CD14-positive monocyte (primary cell): ENCODE measurements around the gene BBS2. TPM values are rescaled to one million over a fixed set of nuclear protein-coding genes. Genes with fewer than 3 reads are reported as not detected.

Experiments
- DNase-seq, 3 donors: peaks; one replicate each; pipeline ENCODE4 v3.0.0-alpha.2; 2011 to 2022
- H2AFZ ChIP-seq: 2 replicates; pipeline ENCODE4 v1.6.0; 2012; ENCODE audit warnings: mild to moderate bottlenecking, low read depth, low read length, inconsistent platforms; ENCODE audit not compliant: insufficient read depth, poor library complexity, severe bottlenecking
- H3K27ac ChIP-seq, 2 donors: 1 replicate in 1 of 2; 2 replicates in 1 of 2; pipeline ENCODE4 v1.5.1; 2012 to 2013; ENCODE audit warnings: low read length in 2 of 2, control low read depth in 1 of 2, inconsistent platforms in 1 of 2, low read depth in 1 of 2, mild to moderate bottlenecking in 1 of 2
- H3K27me3 ChIP-seq, 2 donors: one replicate each; pipeline versions ENCODE4 v1.6.0 to v1.6.1; 2011 to 2013; ENCODE audit warnings: low read length in 2 of 2; ENCODE audit not compliant: control insufficient read depth in 2 of 2, insufficient read depth in 2 of 2
- H3K36me3 ChIP-seq, 2 donors: replicated peaks in 1 of 2; 1 replicate in 1 of 2; 2 replicates in 1 of 2; pipeline versions ENCODE4 v1.5.1 to v1.6.1; 2012 to 2013; ENCODE audit warnings: low read length in 2 of 2, control low read depth in 1 of 2, inconsistent platforms in 1 of 2, mild to moderate bottlenecking in 1 of 2; ENCODE audit not compliant: insufficient read depth in 2 of 2, control insufficient read depth in 1 of 2
- H3K4me1 ChIP-seq, 2 donors: 1 replicate in 1 of 2; 2 replicates in 1 of 2; pipeline versions ENCODE4 v1.5.1 to v1.6.1; 2012 to 2013; ENCODE audit warnings: low read length in 2 of 2, control low read depth in 1 of 2, inconsistent platforms in 1 of 2, mild to moderate bottlenecking in 1 of 2, moderate library complexity in 1 of 2; ENCODE audit not compliant: insufficient read depth in 2 of 2, control insufficient read depth in 1 of 2
- H3K4me2 ChIP-seq: replicated peaks from 2 replicates; pipeline ENCODE3; 2012; ENCODE audit warnings: low read length, moderate library complexity, mild to moderate bottlenecking; ENCODE audit not compliant: poor library complexity, severe bottlenecking; ENCODE audit errors: extremely low read depth
- H3K4me3 ChIP-seq, 3 experiments: fragments of 200-600 bp in 1 of 3; sonication (generic) in 1 of 3; replicated peaks in 1 of 3; 1 replicate in 2 of 3; 2 replicates in 1 of 3; pipeline ENCODE4 v1.5.1; 2011 to 2013; ENCODE audit warnings: low read length in 3 of 3, mild to moderate bottlenecking in 3 of 3, control low read depth in 2 of 3, low read depth in 2 of 3, inconsistent platforms in 1 of 3, moderate library complexity in 1 of 3
- H3K79me2 ChIP-seq: 2 replicates; pipeline ENCODE4 v1.6.0; 2012; ENCODE audit warnings: mild to moderate bottlenecking, control low read depth, inconsistent platforms, low read length, moderate library complexity; ENCODE audit not compliant: insufficient read depth
- H3K9ac ChIP-seq: 2 replicates; pipeline ENCODE4 v1.6.0; 2017; ENCODE audit warnings: low read length, mild to moderate bottlenecking; ENCODE audit not compliant: insufficient read depth, poor library complexity, severe bottlenecking
- H3K9me3 ChIP-seq, 2 donors: replicated peaks in 1 of 2; 1 replicate in 1 of 2; 2 replicates in 1 of 2; pipeline versions ENCODE4 v1.5.1 to v1.6.1; 2012 to 2013; ENCODE audit warnings: low read length in 2 of 2, control low read depth in 1 of 2; ENCODE audit not compliant: control insufficient read depth in 1 of 2, insufficient read depth in 1 of 2
- H4K20me1 ChIP-seq: 2 replicates; pipeline ENCODE4 v1.6.0; 2012; ENCODE audit warnings: mild to moderate bottlenecking, low read length, control low read depth, moderate library complexity; ENCODE audit not compliant: insufficient read depth
- H3K27ac Mint-ChIP-seq, 7 donors: one replicate each; pipeline ENCODE4 v1.8.0; 2020; ENCODE audit warnings: mild to moderate bottlenecking in 7 of 7, mixed read lengths in 7 of 7, moderate library complexity in 6 of 7, inconsistent platforms in 2 of 7
- H3K27me3 Mint-ChIP-seq, 3 donors: one replicate each; pipeline ENCODE4 v1.8.0; 2021 to 2022; ENCODE audit warnings: low read depth in 3 of 3, mild to moderate bottlenecking in 3 of 3, mixed read lengths in 3 of 3, moderate library complexity in 3 of 3, inconsistent platforms in 1 of 3
- H3K36me3 Mint-ChIP-seq, 2 donors: one replicate each; pipeline ENCODE4 v1.8.0; 2020; ENCODE audit warnings: mixed read lengths in 2 of 2, inconsistent platforms in 1 of 2, mild to moderate bottlenecking in 1 of 2
- H3K4me1 Mint-ChIP-seq: one replicate; pipeline ENCODE4 v1.8.0; 2020; ENCODE audit warnings: mild to moderate bottlenecking, mixed read lengths
- H3K4me3 Mint-ChIP-seq, 2 donors: one replicate each; pipeline ENCODE4 v1.8.0; 2020; ENCODE audit warnings: mild to moderate bottlenecking in 2 of 2, mixed read lengths in 2 of 2, moderate library complexity in 1 of 2
- H3K9me3 Mint-ChIP-seq, 7 donors: one replicate each; pipeline ENCODE4 v1.8.0; 2020 to 2022; ENCODE audit warnings: mixed read lengths in 7 of 7, mild to moderate bottlenecking in 6 of 7, moderate library complexity in 6 of 7, inconsistent platforms in 2 of 7
- CTCF ChIP-seq: fragments of 200-600 bp; IDR thresholded peaks from one replicate; pipeline ENCODE4 v1.8.0; 2022; ENCODE audit warnings: antibody characterized with exemption, mild to moderate bottlenecking
- WGBS: methylation state at CpG from one replicate; pipeline ENCODE4 v1.1.5; 2013; ENCODE audit warnings: missing lambda C conversion rate; ENCODE audit not compliant: insufficient coverage; 5-methylcytosine and 5-hydroxymethylcytosine counted together
- intact Hi-C, 2 donors: fragments of 100-400 bp; cut with micrococcal nuclease; formaldehyde crosslinking; loops; one replicate each; pipeline versions ENCODE4 v1.15.0 to v1.15.1; 2023
- polyA plus RNA-seq, 3 donors: library from polyadenylated mRNA; depleted of rRNA in 1 of 3; unstranded in 2 of 3; stranded (reverse) in 1 of 3; fragments of 300-500 nt in 2 of 3; fragments of >200 nt in 1 of 3; fragmentation: Illumina TruSeq in 2 of 3; gene quantifications; 1 replicate in 2 of 3; 2 replicates in 1 of 3; pipeline ENCODE4 v1.2.3, GENCODE V29; 2012 to 2021

The BBS2 gene
- polyA plus RNA-seq, 3 donors = 16.6 to 35.5 (median 18.8) TPM

- H3K27ac Mint-ChIP-seq = no peak overlapping the region
- no peaks in the 10 kb centered on the region for H3K36me3 Mint-ChIP-seq
- Histone ChIP-seq H3K4me1 (no peaks in the 10 kb centered on the region), H3K27me3 (no peaks in the 10 kb centered on the region), H3K9me3 (no peaks in the 10 kb centered on the region), H2AFZ (no peak overlapping the region), H3K27ac (no peak overlapping the region), H3K36me3 (no peaks in the 10 kb centered on the region), H4K20me1 (no peaks in the 10 kb centered on the region), H3K79me2 (no peaks in the 10 kb centered on the region), H3K9ac (no peak overlapping the region), H3K4me2 (no peak overlapping the region), H3K4me3 (no peak overlapping the region)
- intact Hi-C loops = no loop called here
- H3K4me1 Mint-ChIP-seq = no peaks in the 10 kb centered on the region
- peaks cover 0 to 2% (median 0%) of the 10 kb centered on the region in 7 donors for H3K9me3 Mint-ChIP-seq
- peaks cover 8 to 20% (median 9%) of the 10 kb centered on the region in 3 donors for H3K27me3 Mint-ChIP-seq
- DNase-seq = no peak
- no peak overlapping the region for H3K4me3 Mint-ChIP-seq
- WGBS = 83% methylated on average over 1 of the region's 1 CpG
- TF ChIP-seq CTCF = no peak
Observed at GRCh38 chr16:56530872-56531271, 11.0 kb upstream of the BBS2 start.

GRCh38 chr16:56525236-56525635, 5.4 kb upstream of the BBS2 start:
- Mint-ChIP-seq H3K4me1 (peaks cover 6% of the 10 kb centered on the region), H3K27ac (no peak overlapping the region), H3K9me3 (peaks cover 0 to 1% (median 0%) of the 10 kb centered on the region in 7 donors), H3K4me3 (no peak overlapping the region), H3K27me3 (peaks cover 6 to 7% (median 7%) of the 10 kb centered on the region in 3 donors), H3K36me3 (no peaks in the 10 kb centered on the region)
- H4K20me1 ChIP-seq = no peaks in the 10 kb centered on the region
- no peak overlapping the region for H3K27ac ChIP-seq
- WGBS = 91% methylated on average over 6 of the region's 9 CpGs
- no peak for TF ChIP-seq CTCF
- H3K36me3 ChIP-seq = no peaks in the 10 kb centered on the region
- no peaks in the 10 kb centered on the region for H3K27me3 ChIP-seq
- peaks cover 4% of the 10 kb centered on the region in 2 donors for H3K4me1 ChIP-seq
- H3K4me2 ChIP-seq = no peak overlapping the region
- no peak overlapping the region for H2AFZ ChIP-seq
- no peaks in the 10 kb centered on the region for H3K9me3 ChIP-seq
- intact Hi-C loops = no loop called here
- no peaks in the 10 kb centered on the region for H3K79me2 ChIP-seq
- DNase-seq = no peak
- no peak overlapping the region for H3K4me3 ChIP-seq
- H3K9ac ChIP-seq = no peak overlapping the region
